Measurements from ENCODE around the gene SPOCK1. TPM values are rescaled to one million over a fixed set of nuclear protein-coding genes. Genes with fewer than 3 reads are reported as not detected.

The SPOCK1 gene
- total RNA-seq, 1 donor from 2014 or later, result not detected

- no peaks in the 10 kb centered on the region for H3K9me3 Mint-ChIP-seq
- no peaks in the 10 kb centered on the region for H3K36me3 Mint-ChIP-seq (ENCODE audit: low read depth)
- H3K27me3 Mint-ChIP-seq (ENCODE audit: low read depth), result no peaks in the 10 kb centered on the region
- H3K27ac Mint-ChIP-seq, result no peak overlapping the region
- DNase-seq (ENCODE audit: low spot score), result no peak
- no peak overlapping the region for H3K4me3 Mint-ChIP-seq (ENCODE audit: low read depth)
- intact Hi-C loops (cut with micrococcal nuclease), result no loop called here
- H3K4me1 Mint-ChIP-seq (ENCODE audit: low read depth), result no peaks in the 10 kb centered on the region
Observed at GRCh38 chr5:137054335-137054734, 444.8 kb downstream of the SPOCK1 start.

- Mint-ChIP-seq H3K27ac (no peak overlapping the region), H3K4me1 (ENCODE audit: low read depth) (no peaks in the 10 kb centered on the region), H3K9me3 (no peaks in the 10 kb centered on the region), H3K4me3 (ENCODE audit: low read depth) (no peak overlapping the region), H3K27me3 (ENCODE audit: low read depth) (no peaks in the 10 kb centered on the region), H3K36me3 (ENCODE audit: low read depth) (no peaks in the 10 kb centered on the region)
- intact Hi-C loops (cut with micrococcal nuclease), result no loop called here
- DNase-seq (ENCODE audit: low spot score), result no peak
Observed at GRCh38 chr5:137051161-137051560, 448.0 kb downstream of the SPOCK1 start.

- Mint-ChIP-seq H3K27ac (no peak overlapping the region), H3K9me3 (peaks cover 4% of the 10 kb centered on the region), H3K4me3 (ENCODE audit: low read depth) (no peak overlapping the region), H3K27me3 (ENCODE audit: low read depth) (no peaks in the 10 kb centered on the region), H3K4me1 (ENCODE audit: low read depth) (no peaks in the 10 kb centered on the region), H3K36me3 (ENCODE audit: low read depth) (no peaks in the 10 kb centered on the region)
- intact Hi-C loops (cut with micrococcal nuclease), result no loop called here
- DNase-seq (ENCODE audit: low spot score), result no peak
Observed at GRCh38 chr5:137040641-137041340, 458.3 kb downstream of the SPOCK1 start.

- no peak overlapping the region for H3K4me3 Mint-ChIP-seq (ENCODE audit: low read depth)
- DNase-seq (ENCODE audit: low spot score), result no peak
- no peaks in the 10 kb centered on the region for H3K27me3 Mint-ChIP-seq (ENCODE audit: low read depth)
- H3K4me1 Mint-ChIP-seq (ENCODE audit: low read depth), result no peaks in the 10 kb centered on the region
- intact Hi-C loops (cut with micrococcal nuclease), result no loop called here
- no peaks in the 10 kb centered on the region for H3K36me3 Mint-ChIP-seq (ENCODE audit: low read depth)
- no peak overlapping the region for H3K27ac Mint-ChIP-seq
- H3K9me3 Mint-ChIP-seq, result peaks cover 4% of the 10 kb centered on the region
Observed at GRCh38 chr5:137040024-137040423, 459.1 kb downstream of the SPOCK1 start.

- no peak for DNase-seq (ENCODE audit: low spot score)
- H3K9me3 Mint-ChIP-seq, result no peaks in the 10 kb centered on the region
- no peaks in the 10 kb centered on the region for H3K36me3 Mint-ChIP-seq (ENCODE audit: low read depth)
- intact Hi-C loops (cut with micrococcal nuclease), result no loop called here
- no peaks in the 10 kb centered on the region for H3K4me1 Mint-ChIP-seq (ENCODE audit: low read depth)
- no peaks in the 10 kb centered on the region for H3K27me3 Mint-ChIP-seq (ENCODE audit: low read depth)
- H3K4me3 Mint-ChIP-seq (ENCODE audit: low read depth), result no peak overlapping the region
- H3K27ac Mint-ChIP-seq, result no peak overlapping the region
Observed at GRCh38 chr5:137037848-137038247, 461.3 kb downstream of the SPOCK1 start.

GRCh38 chr5:137036640-137037039, 462.5 kb downstream of the SPOCK1 start:
- intact Hi-C loops (cut with micrococcal nuclease), result no loop called here
- Mint-ChIP-seq H3K27me3 (ENCODE audit: low read depth) (no peaks in the 10 kb centered on the region), H3K27ac (no peak overlapping the region), H3K4me1 (ENCODE audit: low read depth) (no peaks in the 10 kb centered on the region), H3K4me3 (ENCODE audit: low read depth) (no peak overlapping the region), H3K36me3 (ENCODE audit: low read depth) (no peaks in the 10 kb centered on the region), H3K9me3 (no peaks in the 10 kb centered on the region)
- DNase-seq (ENCODE audit: low spot score), result no peak

GRCh38 chr5:137035480-137035878, 463.6 kb downstream of the SPOCK1 start:
- Mint-ChIP-seq H3K27me3 (ENCODE audit: low read depth) (no peaks in the 10 kb centered on the region), H3K4me3 (ENCODE audit: low read depth) (no peak overlapping the region)
- intact Hi-C loops (cut with micrococcal nuclease), result no loop called here

GRCh38 chr5:137034764-137035479, 464.2 kb downstream of the SPOCK1 start:
- Mint-ChIP-seq H3K27me3 (ENCODE audit: low read depth) (no peaks in the 10 kb centered on the region), H3K4me1 (ENCODE audit: low read depth) (no peaks in the 10 kb centered on the region), H3K36me3 (ENCODE audit: low read depth) (no peaks in the 10 kb centered on the region), H3K9me3 (no peaks in the 10 kb centered on the region), H3K27ac (no peak overlapping the region), H3K4me3 (ENCODE audit: low read depth) (no peak overlapping the region)
- DNase-seq (ENCODE audit: low spot score), result no peak
- intact Hi-C loops (cut with micrococcal nuclease), result no loop called here

More at GRCh38 chr5:137035480-137035878, 463.6 kb downstream of the SPOCK1 start:
- Mint-ChIP-seq H3K4me1 (ENCODE audit: low read depth) (no peaks in the 10 kb centered on the region), H3K36me3 (ENCODE audit: low read depth) (no peaks in the 10 kb centered on the region), H3K27ac (no peak overlapping the region), H3K9me3 (no peaks in the 10 kb centered on the region)
- DNase-seq (ENCODE audit: low spot score), result no peak

- H3K4me3 Mint-ChIP-seq (ENCODE audit: low read depth), result no peak overlapping the region
- no peaks in the 10 kb centered on the region for H3K4me1 Mint-ChIP-seq (ENCODE audit: low read depth)
- intact Hi-C loops (cut with micrococcal nuclease), result no loop called here
- no peaks in the 10 kb centered on the region for H3K27me3 Mint-ChIP-seq (ENCODE audit: low read depth)
- H3K27ac Mint-ChIP-seq, result no peak overlapping the region
- H3K36me3 Mint-ChIP-seq (ENCODE audit: low read depth), result no peaks in the 10 kb centered on the region
- no peaks in the 10 kb centered on the region for H3K9me3 Mint-ChIP-seq
- no peak for DNase-seq (ENCODE audit: low spot score)
Observed at GRCh38 chr5:137034213-137034612, 464.9 kb downstream of the SPOCK1 start.

GRCh38 chr5:137032929-137033328, 466.2 kb downstream of the SPOCK1 start:
- Mint-ChIP-seq H3K4me1 (ENCODE audit: low read depth) (no peaks in the 10 kb centered on the region), H3K27ac (no peak overlapping the region), H3K9me3 (no peaks in the 10 kb centered on the region), H3K4me3 (ENCODE audit: low read depth) (no peak overlapping the region), H3K36me3 (ENCODE audit: low read depth) (no peaks in the 10 kb centered on the region), H3K27me3 (ENCODE audit: low read depth) (no peaks in the 10 kb centered on the region)
- intact Hi-C loops (cut with micrococcal nuclease), result no loop called here
- no peak for DNase-seq (ENCODE audit: low spot score)

- Mint-ChIP-seq H3K4me3 (ENCODE audit: low read depth) (no peak overlapping the region), H3K4me1 (ENCODE audit: low read depth) (no peaks in the 10 kb centered on the region), H3K27ac (no peak overlapping the region), H3K36me3 (ENCODE audit: low read depth) (no peaks in the 10 kb centered on the region), H3K27me3 (ENCODE audit: low read depth) (no peaks in the 10 kb centered on the region), H3K9me3 (no peaks in the 10 kb centered on the region)
- intact Hi-C loops (cut with micrococcal nuclease), result no loop called here
- DNase-seq (ENCODE audit: low spot score), result no peak
Observed at GRCh38 chr5:137027758-137028157, 471.4 kb downstream of the SPOCK1 start.

GRCh38 chr5:137026296-137026695, 472.8 kb downstream of the SPOCK1 start:
- intact Hi-C loops (cut with micrococcal nuclease), result no loop called here
- Mint-ChIP-seq H3K4me3 (ENCODE audit: low read depth) (no peak overlapping the region), H3K27ac (no peak overlapping the region), H3K36me3 (ENCODE audit: low read depth) (no peaks in the 10 kb centered on the region), H3K9me3 (no peaks in the 10 kb centered on the region), H3K4me1 (ENCODE audit: low read depth) (no peaks in the 10 kb centered on the region), H3K27me3 (ENCODE audit: low read depth) (no peaks in the 10 kb centered on the region)
- no peak for DNase-seq (ENCODE audit: low spot score)

GRCh38 chr5:137024044-137024443, 475.1 kb downstream of the SPOCK1 start:
- DNase-seq (ENCODE audit: low spot score), result no peak
- intact Hi-C loops (cut with micrococcal nuclease), result no loop called here
- Mint-ChIP-seq H3K27me3 (ENCODE audit: low read depth) (no peaks in the 10 kb centered on the region), H3K27ac (no peak overlapping the region), H3K9me3 (no peaks in the 10 kb centered on the region), H3K36me3 (ENCODE audit: low read depth) (no peaks in the 10 kb centered on the region), H3K4me1 (ENCODE audit: low read depth) (no peaks in the 10 kb centered on the region), H3K4me3 (ENCODE audit: low read depth) (no peak overlapping the region)
